ENCODE results near the gene CELA2B. TPM values are rescaled to one million over a fixed set of nuclear protein-coding genes. Genes with fewer than 3 reads are reported as not detected.

CELA2B gene
- total RNA-seq, 3 donors from 2014 or later = not detected

DNA sequence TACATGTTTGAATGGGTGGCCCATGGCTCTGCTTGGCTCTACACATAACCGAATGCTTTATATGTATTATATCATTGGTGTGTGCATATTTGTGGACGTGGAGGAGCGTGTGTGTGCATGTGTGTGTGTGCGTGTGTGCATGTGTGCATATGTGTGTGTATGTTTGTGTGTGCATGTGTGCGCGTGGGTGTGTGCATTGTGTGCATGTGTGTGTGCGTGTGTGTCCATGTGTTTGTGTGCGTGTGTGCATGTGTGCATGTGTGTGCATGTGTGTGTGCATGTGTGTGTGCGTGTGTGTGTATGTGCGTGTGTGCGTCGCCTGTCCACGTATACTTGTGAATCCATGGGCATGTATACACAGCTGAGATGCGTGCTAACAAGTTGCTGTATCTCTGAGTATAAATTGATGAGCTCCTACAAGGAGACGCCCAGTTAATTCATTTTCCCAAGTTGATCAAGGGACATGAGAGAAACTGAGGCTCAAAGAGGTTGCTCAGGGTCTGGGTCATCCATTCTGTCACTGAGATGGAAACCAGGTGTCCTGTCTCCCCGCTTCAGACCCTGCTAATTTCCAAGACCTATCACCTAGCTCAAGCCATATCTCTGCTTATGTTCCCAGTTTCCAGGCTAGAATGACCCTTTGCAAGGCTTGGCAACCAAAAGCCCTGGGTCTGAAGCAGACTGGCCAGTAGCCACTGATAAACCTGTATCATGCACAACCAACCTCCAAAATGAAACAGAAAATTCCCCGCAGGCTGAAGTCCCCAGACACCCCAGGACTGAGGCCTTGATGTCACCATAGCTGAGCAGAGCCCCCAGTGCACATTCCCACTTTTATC is 40.4 kb upstream of the CELA2B start:
- Histone ChIP-seq H3K4me1 (ENCODE audit: low read depth) (no peaks in the 10 kb centered on the region), H3K4me3 (no peak overlapping the region), H3K9me3 (no peaks in the 10 kb centered on the region), H3K36me3 (ENCODE audit: low read depth) (no peaks in the 10 kb centered on the region)
- DNase-seq = no peak
- intact Hi-C loops (cut with DNase I, micrococcal nuclease) = no loop called here
- TF ChIP-seq, protein P1, sequence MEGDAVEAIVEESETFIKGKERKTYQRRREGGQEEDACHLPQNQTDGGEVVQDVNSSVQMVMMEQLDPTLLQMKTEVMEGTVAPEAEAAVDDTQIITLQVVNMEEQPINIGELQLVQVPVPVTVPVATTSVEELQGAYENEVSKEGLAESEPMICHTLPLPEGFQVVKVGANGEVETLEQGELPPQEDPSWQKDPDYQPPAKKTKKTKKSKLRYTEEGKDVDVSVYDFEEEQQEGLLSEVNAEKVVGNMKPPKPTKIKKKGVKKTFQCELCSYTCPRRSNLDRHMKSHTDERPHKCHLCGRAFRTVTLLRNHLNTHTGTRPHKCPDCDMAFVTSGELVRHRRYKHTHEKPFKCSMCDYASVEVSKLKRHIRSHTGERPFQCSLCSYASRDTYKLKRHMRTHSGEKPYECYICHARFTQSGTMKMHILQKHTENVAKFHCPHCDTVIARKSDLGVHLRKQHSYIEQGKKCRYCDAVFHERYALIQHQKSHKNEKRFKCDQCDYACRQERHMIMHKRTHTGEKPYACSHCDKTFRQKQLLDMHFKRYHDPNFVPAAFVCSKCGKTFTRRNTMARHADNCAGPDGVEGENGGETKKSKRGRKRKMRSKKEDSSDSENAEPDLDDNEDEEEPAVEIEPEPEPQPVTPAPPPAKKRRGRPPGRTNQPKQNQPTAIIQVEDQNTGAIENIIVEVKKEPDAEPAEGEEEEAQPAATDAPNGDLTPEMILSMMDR (IDR thresholded peaks at IDR 0.05) = no peak
- no peak for ATAC-seq

DNA sequence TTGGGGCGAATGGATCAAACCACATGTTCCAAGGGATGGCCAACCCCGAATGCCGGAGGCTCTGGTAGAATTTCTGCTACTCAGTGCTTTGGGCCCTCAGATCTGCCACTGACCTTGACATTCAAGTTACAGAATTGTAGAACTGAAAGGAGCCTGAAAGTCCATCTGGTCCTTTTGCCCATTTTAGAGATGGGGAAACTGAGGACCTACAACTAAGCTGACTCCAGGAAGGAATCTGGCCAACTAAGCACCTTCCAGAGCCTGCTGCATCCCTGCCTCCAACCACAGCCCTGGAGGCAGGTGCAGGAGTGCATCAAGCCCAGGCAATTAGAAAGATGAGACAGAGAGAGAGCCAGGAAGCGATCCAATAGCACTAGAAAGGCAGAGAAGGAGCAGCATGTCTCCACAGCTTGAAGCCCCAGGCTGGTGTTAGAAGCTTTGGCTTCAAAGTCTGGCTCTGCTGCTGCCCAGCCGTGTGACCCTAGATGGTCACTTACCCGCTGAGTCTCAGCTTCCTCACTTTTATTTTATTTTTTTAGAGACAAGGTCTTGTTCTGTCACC is 38.9 kb upstream of the CELA2B start:
- DNase-seq (no peak), ATAC-seq (no peak)
- intact Hi-C loops (cut with DNase I, micrococcal nuclease) = no loop called here
- H3K4me1 ChIP-seq (ENCODE audit: low read depth) = no peaks in the 10 kb centered on the region
- TF ChIP-seq, protein P1 (IDR thresholded peaks at IDR 0.05) = no peak
- no peaks in the 10 kb centered on the region for H3K36me3 ChIP-seq (ENCODE audit: low read depth)
- no peak overlapping the region for H3K4me3 ChIP-seq
- no peaks in the 10 kb centered on the region for H3K9me3 ChIP-seq

DNA sequence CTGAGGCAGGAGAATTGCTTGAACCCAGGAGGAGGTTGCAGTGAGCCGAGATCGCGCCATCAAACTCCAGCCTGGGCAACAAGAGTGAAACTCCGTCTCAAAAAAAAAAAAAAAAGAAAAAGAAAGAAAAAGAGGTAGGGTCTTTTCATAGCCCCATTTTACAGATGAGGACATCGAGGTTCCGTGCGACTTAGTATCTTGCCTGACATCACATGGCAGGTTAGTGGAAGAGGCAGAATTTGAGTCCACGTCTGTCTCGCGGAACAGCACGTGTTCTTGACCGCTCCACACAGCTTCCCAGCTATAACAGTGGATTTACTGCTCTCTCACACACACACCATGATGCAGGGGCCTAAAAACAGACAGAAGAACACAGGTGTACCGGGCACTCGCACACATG is 36.6 kb upstream of the CELA2B start:
- Histone ChIP-seq H3K9me3 (no peaks in the 10 kb centered on the region), H3K36me3 (ENCODE audit: low read depth) (no peaks in the 10 kb centered on the region), H3K4me3 (no peak overlapping the region), H3K4me1 (ENCODE audit: low read depth) (no peaks in the 10 kb centered on the region)
- intact Hi-C loops (cut with DNase I, micrococcal nuclease) = no loop called here
- DNase-seq (no peak), ATAC-seq (no peak)
- TF ChIP-seq, protein P1 (IDR thresholded peaks at IDR 0.05) = no peak

DNA sequence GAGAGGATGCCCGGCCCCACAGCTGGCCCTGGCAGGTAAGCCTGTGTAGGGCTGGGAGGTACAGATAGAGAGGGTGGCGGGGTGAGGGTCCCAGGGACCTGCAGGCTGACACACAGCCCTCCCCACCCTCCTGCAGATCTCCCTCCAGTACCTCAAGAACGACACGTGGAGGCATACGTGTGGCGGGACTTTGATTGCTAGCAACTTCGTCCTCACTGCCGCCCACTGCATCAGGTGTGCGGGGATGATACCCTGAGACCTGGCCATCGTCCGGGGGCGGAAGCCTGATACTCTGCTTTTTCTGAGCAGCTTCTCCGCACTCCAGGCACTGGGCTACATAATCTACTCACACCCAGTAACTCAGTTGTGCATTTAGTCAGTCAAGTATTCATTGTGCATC is 35.5 kb upstream of the CELA2B start:
- ATAC-seq (no peak), DNase-seq (no peak)
- intact Hi-C loops (cut with DNase I, micrococcal nuclease) = no loop called here
- Histone ChIP-seq H3K4me1 (ENCODE audit: low read depth) (no peaks in the 10 kb centered on the region), H3K36me3 (ENCODE audit: low read depth) (no peaks in the 10 kb centered on the region), H3K9me3 (no peaks in the 10 kb centered on the region), H3K4me3 (no peak overlapping the region)
- TF ChIP-seq, protein P1 (IDR thresholded peaks at IDR 0.05) = no peak

DNA sequence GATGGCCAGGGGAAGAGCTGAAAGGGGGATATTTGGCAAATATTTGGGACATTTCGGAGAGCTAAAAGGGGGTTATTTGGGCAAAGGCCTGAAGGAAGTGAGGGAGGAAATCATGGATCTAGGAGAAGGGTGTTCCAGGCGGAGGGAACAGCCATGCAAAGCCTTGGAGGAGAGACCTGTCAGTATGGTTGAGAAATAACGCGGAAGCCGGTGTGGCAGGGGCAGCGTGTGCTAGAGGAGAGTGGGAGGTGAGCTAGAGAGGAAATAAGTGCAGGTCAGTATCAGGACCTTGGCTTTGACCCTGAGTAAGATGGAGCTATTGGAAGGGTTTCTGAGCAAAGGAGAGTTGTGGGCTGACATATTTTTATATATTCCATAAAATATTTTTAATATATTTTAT is 34.7 kb upstream of the CELA2B start:
- intact Hi-C loops (cut with DNase I, micrococcal nuclease) = no loop called here
- Histone ChIP-seq H3K36me3 (ENCODE audit: low read depth) (no peaks in the 10 kb centered on the region), H3K9me3 (no peaks in the 10 kb centered on the region), H3K4me1 (ENCODE audit: low read depth) (no peaks in the 10 kb centered on the region), H3K4me3 (no peak overlapping the region)
- no peak for DNase-seq
- ATAC-seq = no peak
- TF ChIP-seq, protein P1 (IDR thresholded peaks at IDR 0.05) = no peak
